OCI-LY7 (cell line): ENCODE measurements around the gene LRG1. TPM values are rescaled to one million over a fixed set of nuclear protein-coding genes. Genes with fewer than 3 reads are reported as not detected.

ENCODE experiments used
- BruUV-seq: library from RNA; stranded (reverse); fragments of 400-500 nt; replicated peaks from 2 replicates; lab custom pipeline; 2021; lab: Mats Ljungman, UMichigan
- CTCF ChIA-PET: fragments of 300-600 bp; sonication (Branson Sonifier 250); formaldehyde crosslinking; loops from one replicate; lab custom pipeline; 2022; ENCODE audit warnings: antibody characterized with exemption; ENCODE audit not compliant: unreplicated experiment; lab: Charles Lee
- POLR2A ChIA-PET: fragments of 300-600 bp; sonication (Branson Sonifier 250); formaldehyde crosslinking; loops from one replicate; lab custom pipeline; 2022; ENCODE audit warnings: antibody characterized with exemption; lab: Charles Lee
- DNase-seq: peaks from one replicate; pipeline ENCODE4 v3.0.0-alpha.2; 2015; ENCODE audit warnings: low spot score
- H2AFZ ChIP-seq: fragments of 200-600 bp; sonication (generic), shearing (Covaris generic); 2 replicates; pipeline ENCODE4 v1.6.1; 2014; ENCODE audit warnings: mild to moderate bottlenecking, antibody characterized with exemption, low read length, moderate library complexity
- H3K27ac ChIP-seq: fragments of 200-600 bp; sonication (generic); 2 replicates; pipeline ENCODE4 v1.5.1; 2014; ENCODE audit warnings: mixed run types, low read depth, mild to moderate bottlenecking, moderate library complexity, low read length, inconsistent platforms; ENCODE audit not compliant: poor library complexity, severe bottlenecking
- H3K36me3 ChIP-seq: fragments of 200-600 bp; sonication (generic); 2 replicates; pipeline ENCODE4 v1.6.1; 2014; ENCODE audit warnings: mild to moderate bottlenecking, antibody characterized with exemption, low read length, moderate library complexity, mixed read lengths; ENCODE audit not compliant: insufficient read depth
- H3K4me1 ChIP-seq: fragments of 200-600 bp; sonication (generic); 2 replicates; pipeline ENCODE4 v1.5.1; 2014; ENCODE audit warnings: mild to moderate bottlenecking, low read length; ENCODE audit not compliant: insufficient read depth, poor library complexity, severe bottlenecking
- H3K4me2 ChIP-seq: fragments of 200-600 bp; sonication (generic); 2 replicates; pipeline ENCODE4 v1.6.1; 2014; ENCODE audit warnings: mild to moderate bottlenecking, low read length
- H3K4me3 ChIP-seq: fragments of 200-600 bp; sonication (generic); 2 replicates; pipeline ENCODE4 v1.5.1; 2014; ENCODE audit warnings: mild to moderate bottlenecking, low read depth, low read length; ENCODE audit not compliant: poor library complexity, severe bottlenecking
- H3K79me2 ChIP-seq: fragments of 200-600 bp; sonication (generic); 2 replicates; pipeline ENCODE4 v1.6.1; 2016; ENCODE audit warnings: low read depth, mild to moderate bottlenecking, low read length, moderate library complexity, mixed read lengths; ENCODE audit not compliant: insufficient read depth
- H3K9me2 ChIP-seq: fragments of 200-600 bp; sonication (generic); 2 replicates; pipeline ENCODE4 v1.6.1; 2016; ENCODE audit warnings: mild to moderate bottlenecking, low read length, mixed read lengths; ENCODE audit not compliant: insufficient read depth
- H3K9me3 ChIP-seq: fragments of 200-600 bp; sonication (generic); 2 replicates; pipeline ENCODE4 v1.6.1; 2014; ENCODE audit warnings: mild to moderate bottlenecking, mixed run types, low read length, mixed read lengths
- H4K20me1 ChIP-seq: fragments of 200-600 bp; sonication (generic); 2 replicates; pipeline ENCODE4 v1.6.1; 2014; ENCODE audit warnings: mild to moderate bottlenecking, antibody characterized with exemption, low read length, moderate library complexity, mixed read lengths; ENCODE audit not compliant: insufficient read depth
- CTCF ChIP-seq: fragments of 200-600 bp; sonication (generic); conservative IDR thresholded peaks from 2 replicates; pipeline ENCODE4 v1.5.1; 2014; ENCODE audit warnings: mild to moderate bottlenecking, antibody characterized with exemption, low read length, moderate library complexity, mixed read lengths
- EZH2phosphoT487 ChIP-seq: fragments of 200-600 bp; sonication (generic); IDR thresholded peaks from 2 replicates; pipeline ENCODE4 v1.6.1; 2018; ENCODE audit warnings: low read depth, borderline replicate concordance, mild to moderate bottlenecking, mixed run types, antibody characterized with exemption, low read length, moderate library complexity, mixed read lengths
- intact Hi-C: fragments of 100-400 bp; cut with micrococcal nuclease; formaldehyde crosslinking; loops from one replicate; pipeline ENCODE4 v1.10.0; 2022; ENCODE audit not compliant: unreplicated experiment
- total RNA-seq, 2 experiments: library from RNA; depleted of rRNA in 1 of 2; stranded (reverse); fragments of >200 nt in 1 of 2; shearing (Covaris generic) in 1 of 2; gene quantifications; 2 replicates each; pipeline ENCODE4 v1.2.3, GENCODE V29; 2014 to 2022

The LRG1 gene
- total RNA-seq, 2 experiments from 2014 or later, result 1.6 to 1.9 TPM

GRCh38 chr19:4521888-4522242 is 18.0 kb downstream of the LRG1 start:
- H3K4me3 ChIP-seq, result no peak overlapping the region
- no peak overlapping the region for H3K4me2 ChIP-seq
- TF ChIP-seq CTCF (no peak), EZH2phosphoT487 (no peak)
- BruUV-seq, result no TSS peak
- H3K9me3 ChIP-seq, result no peaks in the 10 kb centered on the region
- H2AFZ ChIP-seq, result no peak overlapping the region
- no peaks in the 10 kb centered on the region for H3K4me1 ChIP-seq
- no peaks in the 10 kb centered on the region for H4K20me1 ChIP-seq
- H3K79me2 ChIP-seq, result no peaks in the 10 kb centered on the region
- no peak for DNase-seq
- POLR2A ChIA-PET, result interaction anchor here (0.6 kb wide), 1 partner anchor 105 kb away, joined by 3 read pairs; no protein-coding TSS in a partner anchor
- no peaks in the 10 kb centered on the region for H3K9me2 ChIP-seq
- CTCF ChIA-PET, result interaction anchor here (0.6 kb wide), 1 partner anchor 102 kb away, joined by 4 read pairs; no protein-coding TSS in a partner anchor
- H3K27ac ChIP-seq, result no peak overlapping the region
- intact Hi-C loops, result no loop called here
- no peaks in the 10 kb centered on the region for H3K36me3 ChIP-seq

- Histone ChIP-seq H2AFZ (no peak overlapping the region), H3K4me1 (no peaks in the 10 kb centered on the region), H3K36me3 (no peaks in the 10 kb centered on the region), H4K20me1 (no peaks in the 10 kb centered on the region), H3K27ac (no peak overlapping the region), H3K4me3 (no peak overlapping the region), H3K4me2 (no peak overlapping the region), H3K79me2 (no peaks in the 10 kb centered on the region), H3K9me3 (no peaks in the 10 kb centered on the region), H3K9me2 (no peaks in the 10 kb centered on the region)
- TF ChIP-seq EZH2phosphoT487 (no peak), CTCF (no peak)
- CTCF ChIA-PET, result interaction anchor here (0.6 kb wide), 1 partner anchor 103 kb away, joined by 4 read pairs; no protein-coding TSS in a partner anchor
- no TSS peak for BruUV-seq
- POLR2A ChIA-PET, result no interaction called here
- DNase-seq, result no peak
- intact Hi-C loops, result no loop called here
Measured at GRCh38 chr19:4521170-4521887, 18.5 kb downstream of the LRG1 start.
